IMR-90 (cell line): ENCODE data around the gene LPAR1.

Experiments used
- CEBPB ChIP-seq: IDR thresholded peaks from 2 replicates; pipeline ENCODE4 v1.6.1; 2012; ENCODE audit warnings: low read depth, low read length, improper control_type of control experiment
- CHD1 ChIP-seq: IDR thresholded peaks from 2 replicates; pipeline ENCODE4 v1.6.1; 2012; ENCODE audit warnings: low read depth, low read length, improper control_type of control experiment
- CTCF ChIP-seq: conservative IDR thresholded peaks from 2 replicates; pipeline ENCODE4 v1.5.1; 2012; ENCODE audit warnings: mild to moderate bottlenecking, low read depth, low read length, improper control_type of control experiment
- FOS ChIP-seq: fragments of 150-350 bp; IDR thresholded peaks from 2 replicates; pipeline ENCODE4 v1.6.1; 2016; ENCODE audit warnings: low read depth, low read length
- MAFK ChIP-seq: IDR thresholded peaks from 2 replicates; pipeline ENCODE4 v1.6.1; 2012; ENCODE audit warnings: low read depth, low read length, improper control_type of control experiment
- MXI1 ChIP-seq: IDR thresholded peaks from 2 replicates; pipeline ENCODE4 v1.6.1; 2012; ENCODE audit warnings: low read depth, mild to moderate bottlenecking, low read length, moderate library complexity, borderline replicate concordance
- NFE2L2 ChIP-seq: fragments of 150-350 bp; IDR thresholded peaks from 2 replicates; pipeline ENCODE4 v1.6.1; 2016; ENCODE audit warnings: low read depth, mild to moderate bottlenecking, low read length
- POLR2A ChIP-seq: IDR thresholded peaks from 2 replicates; pipeline ENCODE4 v1.6.1; 2012; ENCODE audit warnings: mild to moderate bottlenecking, low read depth, low read length
- RAD21 ChIP-seq: IDR thresholded peaks from 2 replicates; pipeline ENCODE4 v1.6.1; 2012; ENCODE audit warnings: low read length, improper control_type of control experiment
- RCOR1 ChIP-seq: IDR thresholded peaks from 2 replicates; pipeline ENCODE4 v1.6.1; 2012; ENCODE audit warnings: mild to moderate bottlenecking, low read length, improper control_type of control experiment; ENCODE audit not compliant: insufficient replicate concordance
- RFX5 ChIP-seq: IDR thresholded peaks from 2 replicates; pipeline ENCODE4 v1.8.0; 2012; ENCODE audit warnings: low read depth, mild to moderate bottlenecking, low read length, moderate library complexity
- SMC3 ChIP-seq: fragments of 150-350 bp; IDR thresholded peaks from 2 replicates; pipeline ENCODE4 v1.6.1; 2016; ENCODE audit warnings: low read depth, mild to moderate bottlenecking, antibody characterized with exemption, low read length, moderate library complexity
- USF2 ChIP-seq: fragments of 150-350 bp; IDR thresholded peaks from 2 replicates; pipeline ENCODE4 v1.6.1; 2017; ENCODE audit warnings: mild to moderate bottlenecking, antibody characterized with exemption, low read length, low read depth
- TF ChIP-seq, protein P1 (sequence below): fragments of 150-350 bp; IDR thresholded peaks from 2 replicates; pipeline ENCODE4 v1.6.1; 2016; ENCODE audit warnings: low read depth, mild to moderate bottlenecking, low read length, moderate library complexity, borderline replicate concordance

DNA sequence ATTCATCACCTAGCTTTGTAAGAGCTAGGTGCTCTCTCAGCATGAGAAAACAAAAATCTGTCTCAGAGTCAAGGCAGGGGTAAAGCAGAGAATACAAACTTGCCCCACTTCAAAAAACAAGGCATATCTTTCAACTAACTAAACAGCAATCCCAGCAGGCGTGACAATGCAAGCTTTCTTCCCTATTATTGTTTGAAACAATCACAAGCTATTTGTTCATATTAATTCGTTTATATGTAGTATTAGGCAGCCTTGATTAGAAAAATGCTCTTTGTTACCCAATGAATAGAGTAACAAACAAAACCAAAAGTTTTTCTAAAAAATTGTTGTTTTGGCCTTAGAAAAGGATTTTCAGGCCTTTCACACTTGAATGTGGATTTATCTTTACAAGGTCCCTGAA is 71.1 kb downstream of the LPAR1 start:
- TF ChIP-seq CTCF (no peak), POLR2A (no peak), MAFK (no peak), USF2 (no peak), MXI1 (no peak), SMC3 (no peak), RAD21 (no peak), NFE2L2 (no peak), RCOR1 (no peak), CEBPB (no peak), CHD1 (no peak), RFX5 (no peak), FOS (no peak)
- TF ChIP-seq, protein P1, sequence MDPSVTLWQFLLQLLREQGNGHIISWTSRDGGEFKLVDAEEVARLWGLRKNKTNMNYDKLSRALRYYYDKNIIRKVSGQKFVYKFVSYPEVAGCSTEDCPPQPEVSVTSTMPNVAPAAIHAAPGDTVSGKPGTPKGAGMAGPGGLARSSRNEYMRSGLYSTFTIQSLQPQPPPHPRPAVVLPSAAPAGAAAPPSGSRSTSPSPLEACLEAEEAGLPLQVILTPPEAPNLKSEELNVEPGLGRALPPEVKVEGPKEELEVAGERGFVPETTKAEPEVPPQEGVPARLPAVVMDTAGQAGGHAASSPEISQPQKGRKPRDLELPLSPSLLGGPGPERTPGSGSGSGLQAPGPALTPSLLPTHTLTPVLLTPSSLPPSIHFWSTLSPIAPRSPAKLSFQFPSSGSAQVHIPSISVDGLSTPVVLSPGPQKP: no peak
